Fibroblast of skin of back (primary cell): ENCODE data around the gene MTHFD2L. TPM values are rescaled to one million over a fixed set of nuclear protein-coding genes. Genes with fewer than 3 reads are reported as not detected.
"Not testable (repeated sequence)": the region's sequence is repeated elsewhere in the genome, so short reads cannot be mapped to it uniquely, and the experiment has no call there.

Experiments
- DNase-seq: peaks from one replicate; pipeline ENCODE4 v3.0.0-alpha.2; 2013
- polyA plus RNA-seq, 2 experiments: library from polyadenylated mRNA; unstranded; fragments of 120-200 nt; gene quantifications; one replicate each; pipeline ENCODE4 v1.2.1, GENCODE V29; 2013; ENCODE audit not compliant: insufficient read length in 2 of 2

The MTHFD2L gene
- polyA plus RNA-seq (2013, experiment 1 of 2; ENCODE audit: insufficient read length), result 4.5 TPM
- polyA plus RNA-seq (2013, experiment 2 of 2; ENCODE audit: insufficient read length), result 3.1 TPM

GRCh38 chr4:74157561-74158465 lies at the start of gene MTHFD2L:
Gene MTHFD2L, plus strand, starts transcription at chr4:74158118. Its CDS starts 21 bp downstream, at chr4:74158139.
- DNase-seq, result peak; percentile 96

GRCh38 chr4:74108457-74109115 lies 49.3 kb upstream of the MTHFD2L start:
- no peak for DNase-seq

GRCh38 chr4:74109116-74109869 lies 48.6 kb upstream of the MTHFD2L start:
- peak; percentile 97 for DNase-seq

GRCh38 chr4:74109870-74110605 lies 47.9 kb upstream of the MTHFD2L start:
- peak; percentile 88 for DNase-seq

DNA sequence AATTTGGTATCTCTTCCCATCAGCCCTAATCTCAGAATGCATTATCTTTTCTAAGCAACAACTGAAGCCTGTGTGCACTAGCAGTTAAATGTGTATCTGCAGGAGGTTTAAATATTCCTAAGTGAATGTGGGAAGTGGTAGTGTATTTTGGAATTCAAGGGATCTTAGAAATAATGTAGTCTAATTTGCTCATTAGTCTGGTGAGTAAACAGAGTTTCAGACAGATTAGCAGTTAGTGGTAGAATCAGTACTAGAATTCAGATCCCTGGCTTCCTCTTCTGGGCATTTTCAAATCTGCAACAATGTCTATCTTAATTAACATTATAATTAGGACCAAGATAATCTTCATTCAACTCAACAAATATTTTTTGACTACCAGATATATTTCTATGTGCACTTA lies 47.2 kb upstream of the MTHFD2L start:
- no peak for DNase-seq

DNA sequence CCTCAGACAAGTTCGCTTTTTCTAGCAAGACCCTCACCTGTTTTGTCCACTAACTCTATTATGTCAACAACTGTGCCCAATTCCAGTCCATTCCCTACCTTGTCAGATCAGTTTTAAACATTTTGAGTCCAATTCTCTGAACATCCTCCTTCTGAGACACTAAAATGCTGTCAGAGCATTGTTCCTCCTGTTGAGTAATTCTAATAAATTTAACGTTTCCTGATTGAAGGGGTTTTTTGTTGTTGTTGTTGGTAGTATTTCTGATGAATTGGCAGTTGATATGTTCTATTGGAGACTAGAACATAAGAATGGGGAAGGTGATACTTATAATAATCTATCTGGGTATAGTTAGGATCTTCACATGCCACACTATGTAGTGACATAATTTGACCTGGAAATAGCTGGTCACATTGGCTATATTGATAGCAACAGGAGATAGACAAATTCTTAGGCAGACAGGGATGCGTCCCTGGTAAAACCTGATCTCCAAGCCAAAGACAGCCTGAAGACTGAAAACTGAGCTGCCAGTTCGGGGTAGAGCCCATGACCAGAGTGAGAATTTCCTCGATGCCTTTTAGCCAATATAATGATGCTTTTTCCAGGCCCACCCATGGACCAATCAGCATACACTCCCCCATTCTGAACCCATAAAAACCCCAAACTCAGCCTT lies 46.5 kb upstream of the MTHFD2L start:
- DNase-seq, result no peak

DNA sequence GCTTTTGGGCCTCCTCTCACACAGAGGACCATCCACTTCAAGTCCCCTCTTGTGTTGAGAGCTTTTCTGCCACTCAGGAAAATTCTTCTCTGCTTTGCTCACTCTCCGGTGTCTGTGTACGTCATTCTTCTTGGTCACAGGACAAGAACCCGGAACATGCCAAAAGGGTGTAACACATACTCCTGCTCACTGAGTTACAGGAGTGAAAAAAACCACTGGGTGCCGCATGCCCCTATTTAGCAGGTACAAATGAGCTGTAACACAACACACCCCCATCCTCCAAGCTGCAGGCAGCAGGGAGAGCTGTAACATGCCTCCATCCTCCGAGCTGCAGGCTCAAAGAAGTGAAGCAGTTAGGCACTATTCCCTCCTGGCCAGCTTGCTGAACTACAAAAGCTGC lies 45.9 kb upstream of the MTHFD2L start:
- DNase-seq, result peak; percentile 33

DNA sequence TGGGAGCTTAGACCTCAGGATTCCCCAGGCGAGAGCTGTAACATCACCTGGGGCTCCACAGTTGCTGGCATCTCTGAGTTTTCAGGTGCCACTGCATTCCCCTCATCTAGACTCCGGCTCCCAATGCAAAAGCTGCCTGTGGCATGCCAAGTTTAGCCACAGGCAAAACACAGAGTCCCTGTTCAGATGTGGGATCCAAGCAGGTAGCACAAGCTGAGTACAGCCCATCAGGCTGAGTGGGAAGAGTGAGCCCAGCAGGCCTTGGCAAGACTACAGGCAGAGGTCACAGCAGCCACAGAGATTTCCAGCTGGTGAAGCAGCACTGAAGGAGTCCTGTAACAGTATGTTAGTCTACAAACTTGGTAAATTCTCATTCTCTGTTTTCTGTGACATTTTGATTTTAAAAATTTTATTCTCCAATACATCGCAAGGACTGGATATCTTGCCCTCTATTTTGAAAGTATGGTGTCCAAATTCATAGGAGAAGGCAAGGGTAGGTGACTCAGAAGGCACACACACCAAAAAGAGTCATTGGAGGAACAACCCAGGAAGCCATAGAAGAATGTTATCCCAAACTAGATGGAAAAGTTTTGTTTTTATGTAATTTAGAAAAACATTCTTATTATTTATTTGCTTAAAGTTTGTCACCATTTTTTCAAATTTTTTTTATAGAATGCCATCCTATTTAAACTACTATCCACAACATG lies 45.4 kb upstream of the MTHFD2L start:
- DNase-seq, result peak; percentile 58

DNA sequence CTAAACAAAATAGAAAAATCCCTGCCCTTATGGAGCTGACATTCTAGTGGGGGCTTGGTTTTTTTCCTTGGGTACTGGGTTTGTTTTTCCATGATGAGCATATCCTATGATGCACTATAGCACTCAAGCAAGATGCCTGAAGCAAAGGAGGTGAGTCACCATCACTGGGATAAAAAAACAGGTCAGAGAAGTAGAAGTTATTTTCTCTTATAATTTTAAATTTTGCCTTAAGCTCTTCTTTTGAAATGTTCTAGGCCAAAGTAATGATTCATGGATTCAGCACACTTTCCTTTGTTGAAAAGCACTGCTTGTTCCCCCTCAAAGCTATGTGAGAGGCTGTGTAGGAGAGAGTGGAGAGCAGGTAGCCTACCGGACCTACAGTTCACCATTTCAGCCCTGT lies 43.7 kb upstream of the MTHFD2L start:
- DNase-seq, result peak; percentile 91

DNA sequence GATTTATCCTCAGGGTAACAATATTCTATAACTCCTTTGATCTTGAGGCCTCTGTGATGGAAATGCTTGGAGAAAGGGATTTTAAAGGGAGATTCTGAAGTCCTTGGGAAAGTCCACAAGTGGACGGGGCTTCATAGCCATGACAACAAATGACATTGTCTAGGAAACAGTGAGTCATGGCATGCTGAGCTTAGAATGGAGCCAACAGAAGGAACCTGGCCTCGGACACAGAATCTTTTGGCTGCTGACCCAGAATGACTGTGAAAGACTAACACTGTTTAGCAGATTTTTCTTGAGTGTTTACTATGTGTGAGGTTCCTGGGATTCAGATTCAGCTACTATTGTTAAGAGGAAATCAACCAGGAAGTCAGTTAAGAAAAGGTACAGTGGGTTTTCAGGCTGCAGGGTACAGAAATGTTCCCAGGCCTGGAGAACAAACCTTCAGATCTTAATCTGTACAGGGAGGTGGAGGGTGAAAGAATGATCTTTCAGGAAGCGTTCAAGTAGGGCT lies 40.8 kb upstream of the MTHFD2L start:
- DNase-seq, result peak; percentile 94

GRCh38 chr4:74118600-74119338 lies 39.1 kb upstream of the MTHFD2L start:
- no peak for DNase-seq

DNA sequence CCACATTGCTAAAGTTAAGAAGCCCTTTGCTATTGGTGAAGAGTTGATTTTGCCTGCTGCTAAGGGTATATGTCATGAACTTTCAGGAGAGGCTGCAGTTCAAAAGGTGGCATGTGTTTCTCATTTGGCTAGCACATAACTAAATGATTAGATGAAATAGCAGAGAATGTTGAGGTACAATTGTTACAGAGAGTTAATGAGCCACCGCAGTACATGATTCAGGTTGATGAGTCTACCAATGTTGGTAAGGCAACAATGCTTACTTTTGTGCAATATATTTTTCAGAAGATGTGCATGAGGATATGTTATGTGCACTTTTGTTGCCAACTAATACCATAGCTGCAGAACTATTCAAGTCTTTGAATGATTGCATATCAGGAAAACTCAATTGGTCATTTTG lies 37.8 kb upstream of the MTHFD2L start:
- no peak for DNase-seq

DNA sequence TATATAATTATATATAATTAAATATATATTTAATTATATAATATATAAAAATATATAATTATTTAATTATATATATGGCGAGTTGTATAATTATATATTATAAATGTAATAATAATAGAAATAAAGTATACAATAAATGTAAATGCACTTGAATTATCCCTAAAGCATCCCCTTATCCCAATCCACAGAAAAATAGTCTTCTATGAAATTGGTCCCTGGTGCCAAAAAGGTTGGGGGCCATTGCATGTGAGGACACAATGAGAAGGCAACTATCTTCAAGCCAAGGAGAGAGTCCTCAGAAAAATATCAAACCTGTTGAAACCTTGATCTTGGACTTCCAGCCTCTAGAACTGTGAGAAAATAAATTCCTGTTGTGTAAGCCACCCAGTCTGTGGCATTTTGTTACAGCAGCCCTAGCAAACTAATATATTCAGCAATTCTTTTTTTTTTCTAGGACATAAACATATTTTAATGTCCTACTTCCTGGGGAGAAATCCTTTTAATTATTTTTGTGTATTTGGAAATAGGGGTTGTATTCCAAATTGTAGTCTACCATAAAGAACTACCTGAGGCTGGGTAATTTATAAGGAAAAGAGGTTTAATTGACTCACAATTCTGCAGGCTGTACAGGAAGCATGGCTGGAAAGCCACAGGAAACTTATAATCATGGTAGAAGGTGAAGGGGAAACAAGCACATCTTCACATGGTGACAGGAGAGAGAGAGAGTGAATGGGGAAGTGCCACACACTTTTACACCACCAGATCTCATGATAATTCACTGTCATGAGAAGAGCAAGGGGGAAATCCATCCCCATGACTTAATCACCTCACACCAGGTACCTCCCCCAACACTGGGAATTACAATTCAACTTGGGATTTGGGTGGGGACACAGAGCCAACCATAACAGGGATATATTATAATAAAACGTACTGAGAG lies 36.0 kb upstream of the MTHFD2L start:
- no peak for DNase-seq

DNA sequence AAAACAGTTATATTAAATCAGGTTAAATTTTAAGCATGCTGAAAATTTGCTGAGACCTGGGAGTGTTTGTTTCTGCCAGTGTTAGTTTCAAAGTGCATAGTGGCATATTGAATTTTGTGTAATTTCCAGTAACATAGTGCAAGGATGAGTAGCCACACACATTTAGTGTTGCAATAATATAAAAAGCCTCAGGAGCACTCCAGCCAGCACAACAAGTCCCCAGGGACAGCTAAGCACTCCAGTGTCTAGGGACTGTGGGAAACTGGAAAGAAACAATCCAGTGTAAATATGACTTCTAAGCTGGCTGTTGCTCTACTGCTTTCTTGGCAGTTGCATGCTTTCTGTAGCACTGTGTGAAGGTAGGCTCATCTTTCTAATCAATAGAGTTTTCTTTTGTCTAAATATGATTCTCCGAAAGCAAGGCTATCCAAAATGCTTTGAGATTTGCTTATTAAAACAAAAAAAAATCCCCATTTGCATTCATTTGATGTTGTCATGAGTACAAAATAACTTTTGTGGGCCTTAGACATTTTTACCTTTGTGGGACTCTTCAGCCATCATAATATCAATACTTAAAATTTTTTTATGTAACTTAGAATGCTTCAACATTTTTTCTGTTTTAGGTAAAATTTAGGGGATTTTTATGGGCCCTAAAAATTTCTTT lies 34.7 kb upstream of the MTHFD2L start:
- peak; percentile 93 for DNase-seq

DNA sequence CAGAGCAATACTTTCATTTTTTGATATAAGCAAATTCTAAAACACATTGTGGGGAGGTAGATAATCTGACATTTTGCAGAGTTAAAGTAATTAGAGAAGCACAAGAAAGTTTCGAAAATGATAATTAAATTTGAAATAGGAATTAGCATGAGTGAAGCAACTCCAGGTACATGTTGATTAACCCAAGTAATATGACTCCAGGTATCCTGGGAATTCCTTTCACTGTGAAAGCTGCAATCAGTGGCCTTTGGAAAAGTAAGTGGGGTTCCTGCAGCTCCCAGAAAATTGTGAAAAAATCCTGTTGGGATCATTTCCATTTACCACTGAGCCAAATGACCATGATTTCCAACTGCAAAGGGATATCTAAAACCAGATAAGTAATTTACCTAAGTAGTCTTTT lies 32.9 kb upstream of the MTHFD2L start:
- no peak for DNase-seq

DNA sequence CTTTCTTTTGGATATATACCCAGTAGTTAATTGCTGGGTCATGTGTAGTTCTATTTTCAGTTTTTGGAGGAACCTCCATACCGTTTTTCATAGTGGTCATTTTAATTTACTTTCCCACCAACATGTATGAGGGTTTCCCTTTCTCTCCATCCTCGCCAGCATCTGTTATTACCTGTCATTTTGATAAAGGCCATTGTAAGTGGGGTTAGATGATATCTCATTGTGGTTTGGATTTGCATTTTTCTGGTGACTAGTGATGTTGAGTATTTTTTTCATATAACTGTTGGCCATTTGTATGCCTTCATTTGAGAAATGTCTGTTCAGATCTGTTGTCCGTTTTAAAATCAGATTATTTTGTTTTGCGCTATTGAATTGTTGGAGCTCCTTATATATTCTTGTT lies 30.2 kb upstream of the MTHFD2L start:
- no peak for DNase-seq

DNA sequence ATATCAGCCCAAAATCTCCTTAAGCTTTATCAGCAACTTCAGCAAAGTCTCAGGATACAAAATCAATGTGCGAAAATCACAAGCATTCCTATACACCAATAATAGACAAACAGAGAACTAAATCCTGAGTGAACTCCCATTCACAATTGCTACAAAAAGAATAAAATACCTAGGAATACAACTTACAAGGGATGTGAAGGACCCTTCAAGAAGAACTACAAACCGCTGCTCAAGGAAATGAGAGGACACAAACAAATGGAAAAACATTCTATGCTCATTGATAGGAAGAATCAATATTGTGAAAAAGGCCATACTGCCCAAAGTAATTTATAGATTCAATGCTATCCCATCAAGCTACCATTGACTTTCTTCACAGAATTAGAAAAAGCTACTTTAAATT lies 27.1 kb upstream of the MTHFD2L start:
- DNase-seq, result not testable (repeated sequence)

- not testable (repeated sequence) for DNase-seq
These were observed 25.7 kb upstream of the MTHFD2L start for GRCh38 chr4:74132188-74132587.
